ENCODE data around the gene HYCC2. TPM values are rescaled to one million over a fixed set of nuclear protein-coding genes. Genes with fewer than 3 reads are reported as not detected.
A peak's percentile ranks its signal among the peaks of the same experiment; 100 is the strongest.
"Not testable (repeated sequence)": the region's sequence is repeated elsewhere in the genome, so short reads cannot be mapped to it uniquely, and the experiment has no call there.

Gene HYCC2
- total RNA-seq, 2 donors from 2014 or later, result 23.8 to 24.5 TPM

GRCh38 chr2:201049455-201049854, 22.0 kb downstream of the HYCC2 start:
- no peak for ATAC-seq (replicated peaks)
- H3K4me3 Mint-ChIP-seq, result no peak overlapping the region
- peaks cover 60% of the 10 kb centered on the region for H3K36me3 Mint-ChIP-seq (ENCODE audit: low read depth)
- peaks cover 10% of the 10 kb centered on the region for H3K4me1 Mint-ChIP-seq
- H3K27me3 Mint-ChIP-seq, result no peaks in the 10 kb centered on the region
- no peaks in the 10 kb centered on the region for H3K9me3 Mint-ChIP-seq
- H3K27ac Mint-ChIP-seq, result no peak overlapping the region

GRCh38 chr2:201046881-201047280, 24.6 kb downstream of the HYCC2 start:
- no peak for ATAC-seq (replicated peaks)

GRCh38 chr2:201043050-201043449, 28.4 kb downstream of the HYCC2 start:
- not testable (repeated sequence) for ATAC-seq (replicated peaks); H3K27me3 Mint-ChIP-seq; H3K27ac Mint-ChIP-seq; H3K4me3 Mint-ChIP-seq; H3K9me3 Mint-ChIP-seq
- Mint-ChIP-seq H3K36me3 (ENCODE audit: low read depth) (peaks cover 64% of the 10 kb centered on the region), H3K4me1 (peaks cover 11% of the 10 kb centered on the region)

More at GRCh38 chr2:201046881-201047280, 24.6 kb downstream of the HYCC2 start:
- Mint-ChIP-seq H3K36me3 (ENCODE audit: low read depth) (peaks cover 51% of the 10 kb centered on the region), H3K9me3 (no peaks in the 10 kb centered on the region), H3K27ac (no peak overlapping the region), H3K4me3 (no peak overlapping the region), H3K4me1 (peaks cover 6% of the 10 kb centered on the region), H3K27me3 (no peaks in the 10 kb centered on the region)

GRCh38 chr2:201042451-201042850, 29.0 kb downstream of the HYCC2 start:
- H3K27ac Mint-ChIP-seq; H3K4me3 Mint-ChIP-seq; H3K9me3 Mint-ChIP-seq; ATAC-seq (replicated peaks); H3K27me3 Mint-ChIP-seq: not testable (repeated sequence)
- Mint-ChIP-seq H3K36me3 (ENCODE audit: low read depth) (peaks cover 60% of the 10 kb centered on the region), H3K4me1 (peaks cover 11% of the 10 kb centered on the region)

GRCh38 chr2:201040867-201041628, 30.4 kb downstream of the HYCC2 start:
- Mint-ChIP-seq H3K4me3 (no peak overlapping the region), H3K27ac (no peak overlapping the region), H3K36me3 (ENCODE audit: low read depth) (peaks cover 56% of the 10 kb centered on the region), H3K4me1 (peaks cover 5% of the 10 kb centered on the region), H3K9me3 (no peaks in the 10 kb centered on the region), H3K27me3 (no peaks in the 10 kb centered on the region)
- ATAC-seq (replicated peaks), result no peak

- H3K36me3 Mint-ChIP-seq (ENCODE audit: low read depth), result peaks cover 51% of the 10 kb centered on the region
- H3K4me3 Mint-ChIP-seq, result no peak overlapping the region
- no peak overlapping the region for H3K27ac Mint-ChIP-seq
- H3K4me1 Mint-ChIP-seq, result peaks cover 5% of the 10 kb centered on the region
- no peaks in the 10 kb centered on the region for H3K9me3 Mint-ChIP-seq
- H3K27me3 Mint-ChIP-seq, result no peaks in the 10 kb centered on the region
- no peak for ATAC-seq (replicated peaks)
Observed at GRCh38 chr2:201038855-201039254, 32.6 kb downstream of the HYCC2 start.

- not testable (repeated sequence) for ATAC-seq (replicated peaks); H3K27ac Mint-ChIP-seq; H3K4me3 Mint-ChIP-seq; H3K4me1 Mint-ChIP-seq; H3K9me3 Mint-ChIP-seq; H3K27me3 Mint-ChIP-seq
- peaks cover 46% of the 10 kb centered on the region for H3K36me3 Mint-ChIP-seq (ENCODE audit: low read depth)
Observed at GRCh38 chr2:201038361-201038760, 33.1 kb downstream of the HYCC2 start.

GRCh38 chr2:201034355-201034754, 37.1 kb downstream of the HYCC2 start:
- H3K4me1 Mint-ChIP-seq; H3K27ac Mint-ChIP-seq; H3K9me3 Mint-ChIP-seq; H3K27me3 Mint-ChIP-seq; ATAC-seq (replicated peaks); H3K4me3 Mint-ChIP-seq: not testable (repeated sequence)
- peaks cover 29% of the 10 kb centered on the region for H3K36me3 Mint-ChIP-seq (ENCODE audit: low read depth)

- Mint-ChIP-seq H3K36me3 (ENCODE audit: low read depth) (peaks cover 52% of the 10 kb centered on the region), H3K4me3 (no peak overlapping the region), H3K9me3 (no peaks in the 10 kb centered on the region), H3K27ac (no peak overlapping the region), H3K27me3 (no peaks in the 10 kb centered on the region), H3K4me1 (peaks cover 23% of the 10 kb centered on the region)
- ATAC-seq (replicated peaks), result no peak
Observed at GRCh38 chr2:201024518-201024917, 47.0 kb downstream of the HYCC2 start.

GRCh38 chr2:201021914-201022313, 49.6 kb downstream of the HYCC2 start:
- peaks cover 17% of the 10 kb centered on the region for H3K4me1 Mint-ChIP-seq
- peak overlapping the region; percentile 74 for H3K27ac Mint-ChIP-seq
- H3K36me3 Mint-ChIP-seq (ENCODE audit: low read depth), result peaks cover 63% of the 10 kb centered on the region
- no peak for ATAC-seq (replicated peaks)
- no peaks in the 10 kb centered on the region for H3K27me3 Mint-ChIP-seq
- no peak overlapping the region for H3K4me3 Mint-ChIP-seq
- no peaks in the 10 kb centered on the region for H3K9me3 Mint-ChIP-seq

Other genes starting within 250 kb of the HYCC2 start
- 100 to 1,000 TPM; 127 to 381 TPM for gene CLK1, start 207.0 kb downstream of the HYCC2 start, total RNA-seq
- gene PPIL3, start 182.6 kb downstream of the HYCC2 start, total RNA-seq, result 100 to 1,000 TPM in 1 of 2 donors, 10 to 100 TPM in 1; 41.9 to 146 TPM
- gene NIF3L1, start 182.3 kb downstream of the HYCC2 start, total RNA-seq, result 10 to 100 TPM; 16.9 to 26.0 TPM
- gene ORC2, start 108.0 kb downstream of the HYCC2 start, total RNA-seq, result 10 to 100 TPM; 58.4 to 59.3 TPM
- 10 to 100 TPM; 68.7 to 99.3 TPM for gene NDUFB3, start 330 bp upstream of the HYCC2 start, total RNA-seq
- 100 to 1,000 TPM; 224 to 559 TPM for gene CFLAR, start 44.5 kb upstream of the HYCC2 start, total RNA-seq
- gene CASP10, start 111.5 kb upstream of the HYCC2 start, total RNA-seq, result 10 to 100 TPM; 10.8 to 22.7 TPM
- gene CASP8, start 188.9 kb upstream of the HYCC2 start, total RNA-seq, result 100 to 1,000 TPM; 119 to 128 TPM

Data from activated T-helper 17 cell treated with anti-CD3 and anti-CD28 coated beads, Interleukin-2, amount 50 U/mL, for 72 hours (primary cell).